Urinary bladder (tissue), 4 donors: ENCODE results near the gene YPEL4. TPM values are rescaled to one million over a fixed set of nuclear protein-coding genes. Genes with fewer than 3 reads are reported as not detected.
"Not testable (repeated sequence)": the region's sequence is repeated elsewhere in the genome, so short reads cannot be mapped to it uniquely, and the experiment has no call there.

Experiments used
- DNase-seq: peaks from one replicate; pipeline ENCODE4 v3.0.0-alpha.2; 2015; ENCODE audit errors: extremely low spot score
- H3K27ac ChIP-seq: one replicate; pipeline ENCODE4 v1.5.1; 2013; ENCODE audit warnings: low read depth, mild to moderate bottlenecking, moderate library complexity
- H3K36me3 ChIP-seq: one replicate; pipeline ENCODE4 v1.6.1; 2013; ENCODE audit warnings: mild to moderate bottlenecking, moderate library complexity; ENCODE audit not compliant: insufficient read depth
- H3K4me1 ChIP-seq: one replicate; pipeline ENCODE4 v1.6.1; 2013; ENCODE audit warnings: mild to moderate bottlenecking, moderate library complexity; ENCODE audit not compliant: insufficient read depth
- H3K4me3 ChIP-seq: one replicate; pipeline ENCODE4 v1.5.1; 2013; ENCODE audit warnings: low read depth, low read length
- WGBS: extraction: QIAGEN DNeasy Blood & Tissue Kit; methylation state at CpG from one replicate; pipeline ENCODE4 v1.1.7; 2013; 5-methylcytosine and 5-hydroxymethylcytosine counted together
- polyA plus RNA-seq: library from polyadenylated mRNA; stranded (reverse); fragments of 200-250 nt; gene quantifications from one replicate; pipeline ENCODE4 v1.2.3, GENCODE V29; 2013
- total RNA-seq: library from RNA; depleted of rRNA; stranded (reverse); fragments of >200 nt; gene quantifications from one replicate; pipeline ENCODE4 v1.2.3, GENCODE V29; 2014
- donor health status: healthy with polysubstance abuse.
- donor health status: healthy.

Gene YPEL4
- 1.7 TPM for total RNA-seq
- polyA plus RNA-seq, result 3.5 TPM

DNA sequence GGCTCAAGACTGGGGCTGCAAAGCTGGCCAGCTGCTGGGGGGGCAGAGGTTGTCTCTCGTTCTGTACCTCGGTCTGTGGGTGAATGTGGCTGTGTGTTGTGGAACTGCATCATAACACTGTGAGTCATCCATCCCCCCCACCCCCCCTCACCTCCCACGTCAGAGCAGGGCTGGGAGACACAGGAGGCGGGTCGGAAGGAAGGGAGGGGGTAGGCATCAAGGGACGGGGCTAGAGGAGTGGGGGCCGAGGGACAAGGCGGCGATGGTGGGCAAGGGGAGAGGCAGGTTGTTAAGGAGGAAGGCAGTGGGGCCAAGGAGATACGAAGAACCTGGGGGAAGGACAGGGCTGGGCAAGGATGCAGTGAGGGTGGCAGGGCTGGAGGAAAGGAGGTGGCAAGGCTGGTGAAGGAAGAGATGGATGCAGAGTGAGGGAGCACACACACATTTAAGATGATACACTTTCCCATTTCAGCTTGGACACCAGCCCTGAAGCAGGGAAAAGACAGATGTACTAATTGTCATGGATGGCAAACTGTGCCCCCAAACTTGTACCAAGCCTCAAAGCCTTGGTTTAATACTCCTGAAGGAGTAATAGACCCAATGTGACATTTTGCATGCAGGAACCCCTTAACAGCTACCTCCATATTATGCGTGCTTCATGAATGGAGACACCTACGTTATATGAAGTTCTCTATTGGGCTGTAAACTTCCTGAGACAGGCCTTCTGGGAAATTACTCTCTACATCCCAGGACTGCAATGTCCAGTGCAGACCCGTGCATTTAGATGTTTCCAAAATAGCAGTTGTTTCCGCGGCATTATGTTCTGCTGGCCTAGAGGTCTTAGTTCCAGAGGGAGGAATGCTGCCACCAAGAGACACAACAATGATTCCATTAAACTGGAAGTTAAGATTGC, at the start of gene YPEL4:
Gene YPEL4, minus strand, starts transcription at position 87 of the 913 bp plus-strand sequence. CDS start 2,805 bp downstream, outside the sequence.
- Histone ChIP-seq H3K4me3 (peak within 1 kb of the TSS; percentile 21), H3K27ac (peak within 1 kb of the TSS; percentile 26), H3K4me1 (no peaks in the 10 kb centered on the region), H3K36me3 (no peaks in the 10 kb centered on the region)
- no peak for DNase-seq
- WGBS, result 9% methylated on average over 15 of the region's 15 CpGs

DNA sequence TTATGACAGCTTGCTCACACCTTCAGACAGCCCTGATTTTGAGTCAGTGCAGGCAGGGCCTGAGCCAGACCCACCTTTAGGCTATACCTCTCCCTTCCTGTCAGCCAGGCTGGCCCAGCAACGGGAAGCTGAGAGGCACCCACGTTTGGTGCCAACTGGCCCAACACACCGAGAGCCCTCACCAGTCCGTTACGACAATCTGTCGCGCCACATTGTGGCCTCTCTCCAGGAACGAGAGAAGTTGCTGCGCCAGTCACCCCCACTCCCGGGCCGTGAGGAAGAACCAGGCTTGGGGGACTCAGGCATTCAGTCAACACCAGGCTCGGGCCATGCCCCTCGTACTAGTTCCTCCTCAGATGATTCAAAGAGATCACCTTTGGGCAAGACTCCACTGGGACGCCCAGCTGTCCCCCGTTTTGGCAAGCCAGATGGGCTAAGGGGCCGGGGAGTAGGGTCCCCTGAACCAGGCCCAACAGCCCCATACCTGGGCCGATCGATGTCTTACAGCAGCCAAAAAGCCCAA, 49.2 kb upstream of the YPEL4 start:
- peaks cover 8% of the 10 kb centered on the region for H3K36me3 ChIP-seq

DNA sequence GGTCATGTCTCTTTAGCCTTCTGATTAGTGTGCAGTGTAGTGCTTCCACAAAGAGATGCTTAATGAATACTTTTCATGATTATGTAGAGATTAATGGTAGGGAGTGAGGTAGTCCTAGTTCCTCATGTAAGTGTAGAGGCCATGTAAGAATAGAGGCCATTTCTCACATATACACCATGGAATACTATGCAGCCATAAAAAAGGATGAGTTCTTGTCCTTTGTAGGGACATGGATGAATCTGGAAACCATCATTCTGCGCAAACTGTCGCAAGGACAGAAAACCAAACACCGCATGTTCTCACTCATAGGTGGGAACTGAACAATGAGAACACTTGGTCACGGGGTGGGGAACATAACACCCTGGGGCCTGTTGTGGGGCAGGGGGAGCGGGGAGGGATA, 40.8 kb upstream of the YPEL4 start:
- H3K4me1 ChIP-seq, H3K27ac ChIP-seq, DNase-seq, H3K4me3 ChIP-seq: not testable (repeated sequence)
- peaks cover 11% of the 10 kb centered on the region for H3K36me3 ChIP-seq
- WGBS, result 98% methylated on average over 5 of the region's 5 CpGs

More for the DNA sequence above, 49.2 kb upstream of the YPEL4 start:
- no peak overlapping the region for H3K4me3 ChIP-seq
- no peak overlapping the region for H3K27ac ChIP-seq
- WGBS, result 89% methylated on average over 18 of the region's 18 CpGs
- H3K4me1 ChIP-seq, result no peaks in the 10 kb centered on the region
- DNase-seq, result no peak

GRCh38 chr11:57681168-57681567, 31.5 kb upstream of the YPEL4 start:
- H3K4me1 ChIP-seq, result no peaks in the 10 kb centered on the region
- H3K4me3 ChIP-seq, result no peak overlapping the region
- peaks cover 4% of the 10 kb centered on the region for H3K36me3 ChIP-seq
- WGBS, result 69% methylated on average over 1 of the region's 1 CpG
- H3K27ac ChIP-seq, result no peak overlapping the region
- no peak for DNase-seq

GRCh38 chr11:57680552-57680874, 30.8 kb upstream of the YPEL4 start:
- Histone ChIP-seq H3K36me3 (peaks cover 4% of the 10 kb centered on the region), H3K4me1 (no peaks in the 10 kb centered on the region), H3K27ac (no peak overlapping the region), H3K4me3 (no peak overlapping the region)
- DNase-seq, result no peak
- WGBS, result 81% methylated on average over 2 of the region's 2 CpGs

DNA sequence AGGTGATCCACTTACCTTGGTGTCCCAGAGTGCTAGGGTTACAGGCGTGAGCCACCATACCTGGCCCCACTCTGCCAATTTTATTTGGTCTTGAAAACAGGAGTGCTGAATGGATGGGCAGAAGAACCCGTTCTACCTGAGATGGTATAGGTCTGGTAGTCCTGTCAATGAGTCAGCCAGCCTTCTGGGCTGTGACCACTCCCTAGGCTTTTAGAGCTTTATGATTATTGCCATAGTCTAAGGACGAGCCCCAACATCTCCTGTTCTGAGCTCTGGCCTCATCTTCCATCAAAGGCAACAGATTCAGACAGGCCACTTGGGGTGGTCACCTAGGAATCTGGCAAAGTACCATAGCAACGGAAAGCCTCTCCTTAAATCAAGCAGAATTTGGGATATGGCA, 29.7 kb upstream of the YPEL4 start:
- H3K4me1 ChIP-seq, result no peaks in the 10 kb centered on the region
- WGBS, result 89% methylated on average over 4 of the region's 4 CpGs
- no peak overlapping the region for H3K4me3 ChIP-seq
- DNase-seq, result no peak
- H3K27ac ChIP-seq, result no peak overlapping the region
- H3K36me3 ChIP-seq, result peaks cover 8% of the 10 kb centered on the region

DNA sequence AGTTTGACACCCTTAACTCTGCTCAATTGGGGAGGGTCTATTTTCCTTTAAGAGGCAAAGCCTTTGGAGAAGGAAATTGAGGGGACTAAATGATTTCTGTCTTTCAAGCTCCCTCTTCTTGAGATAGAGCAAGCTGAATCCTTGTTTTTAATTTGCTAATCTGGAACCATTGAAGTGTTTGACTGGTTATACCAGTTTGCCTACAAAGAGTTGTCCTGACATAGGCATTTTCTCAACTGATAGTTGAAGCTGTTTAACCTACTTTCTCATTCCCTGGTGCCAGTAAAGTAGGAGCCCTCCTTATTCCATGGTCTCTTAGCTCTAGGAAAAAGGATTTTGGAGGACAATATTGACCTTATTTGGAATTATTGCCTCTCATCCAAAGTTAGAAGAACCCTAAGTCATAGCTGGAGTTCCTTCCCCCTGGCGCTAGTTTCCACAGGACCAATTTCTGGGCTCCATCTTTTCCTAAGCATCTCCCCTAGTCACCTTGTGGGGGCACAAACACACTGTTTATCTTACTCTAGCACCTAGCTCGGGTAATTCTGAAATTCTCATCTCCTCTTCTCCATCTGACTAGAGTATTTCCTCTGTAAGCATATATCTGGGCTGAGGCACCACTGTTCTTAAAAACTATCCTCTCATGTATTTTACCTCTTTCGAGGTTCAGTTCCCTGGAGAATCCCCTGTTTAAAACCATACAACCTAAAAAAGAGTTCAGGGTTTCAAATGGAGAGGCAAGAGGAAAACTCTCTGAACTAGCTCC, 25.6 kb upstream of the YPEL4 start:
- DNase-seq, result no peak

DNA sequence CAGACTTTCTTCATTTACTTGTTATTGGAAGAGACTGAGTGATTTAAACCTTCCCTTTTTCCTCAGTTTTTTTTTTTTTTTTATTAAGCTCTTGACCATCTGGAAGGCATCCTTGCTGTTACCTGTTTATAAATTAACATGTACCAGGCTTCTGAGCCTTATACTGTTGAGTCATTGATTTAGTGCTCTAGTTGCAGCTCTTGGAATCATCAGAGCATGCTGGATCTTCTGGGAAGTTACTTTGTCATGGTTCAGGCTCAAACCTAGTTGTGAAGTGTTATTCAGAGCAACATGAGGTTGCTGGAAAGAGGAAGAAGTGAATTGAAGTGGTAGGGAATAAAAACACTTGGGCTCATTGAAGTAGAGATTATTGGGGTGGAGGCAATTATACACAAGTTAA, 24.5 kb upstream of the YPEL4 start:
- no peak overlapping the region for H3K27ac ChIP-seq
- DNase-seq, result no peak
- no peak overlapping the region for H3K4me3 ChIP-seq
- peaks cover 8% of the 10 kb centered on the region for H3K36me3 ChIP-seq
- no peaks in the 10 kb centered on the region for H3K4me1 ChIP-seq

More for the DNA sequence above, 25.6 kb upstream of the YPEL4 start:
- Histone ChIP-seq H3K27ac (no peak overlapping the region), H3K4me3 (no peak overlapping the region), H3K4me1 (no peaks in the 10 kb centered on the region), H3K36me3 (peaks cover 8% of the 10 kb centered on the region)
- 87% methylated on average over 3 of the region's 3 CpGs for WGBS

DNA sequence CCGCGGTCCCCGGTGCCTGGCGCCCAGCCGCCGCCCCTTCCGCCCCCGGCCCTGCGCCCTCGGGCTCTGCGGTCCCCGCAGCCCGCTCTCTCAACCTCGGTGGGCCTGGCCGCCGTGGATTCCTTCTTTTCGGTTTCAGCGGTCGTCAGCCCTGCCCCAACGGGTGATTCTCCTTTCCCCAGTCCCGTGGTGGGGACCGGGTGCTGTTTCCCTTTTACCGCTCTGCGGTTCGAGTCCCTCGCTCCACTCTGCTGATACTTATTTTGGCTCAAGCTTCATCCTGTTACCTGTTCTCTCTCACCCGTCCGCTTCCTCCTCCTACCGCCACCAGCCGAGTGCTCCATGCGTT, 18.7 kb upstream of the YPEL4 start:
- Histone ChIP-seq H3K4me1 (no peaks in the 10 kb centered on the region), H3K27ac (peak overlapping the region; percentile 92), H3K4me3 (peak overlapping the region; percentile 66), H3K36me3 (no peaks in the 10 kb centered on the region)
- DNase-seq, result no peak
- under 1% methylated on average over 31 of the region's 31 CpGs for WGBS

DNA sequence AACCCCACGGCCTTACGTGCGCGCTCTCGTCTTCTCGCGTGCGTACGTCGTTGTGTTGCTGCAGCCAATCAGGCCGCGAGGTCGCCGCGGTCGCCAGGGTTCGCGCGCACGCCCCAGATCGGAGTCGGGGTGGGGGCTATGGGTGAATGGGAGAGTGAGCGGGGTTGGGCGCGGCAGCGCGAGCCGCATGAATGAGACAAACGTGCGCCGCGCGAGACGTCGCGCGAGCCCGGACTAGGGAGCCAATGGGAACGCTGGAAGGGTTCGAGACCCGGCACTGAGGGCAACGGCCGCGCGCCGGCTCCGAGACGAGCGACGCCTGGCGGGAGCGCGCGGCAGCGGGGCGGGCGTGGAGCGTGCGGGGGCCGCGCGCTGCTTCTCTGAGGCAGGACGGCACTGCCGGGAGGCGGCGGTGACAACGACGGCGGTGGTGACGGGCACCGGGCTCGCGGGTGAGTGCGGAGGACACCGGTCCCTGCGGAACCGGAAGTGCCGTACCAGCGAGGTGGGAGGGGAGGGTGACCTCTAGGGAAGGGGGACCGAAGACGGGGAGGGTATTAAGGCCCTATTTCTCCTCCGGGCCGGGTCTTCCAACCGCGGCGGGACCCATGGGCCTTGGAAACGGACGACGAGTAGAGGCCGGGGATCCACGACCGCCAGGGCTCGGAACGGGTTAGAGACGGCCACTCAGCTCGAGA, 18.2 kb upstream of the YPEL4 start, which contains the start of gene ZDHHC5:
Gene ZDHHC5, plus strand, starts transcription at position 379 of the 698 bp plus-strand sequence. CDS start 4,977 bp downstream, outside the sequence.
- no peaks in the 10 kb centered on the region for H3K4me1 ChIP-seq
- WGBS, result under 1% methylated on average over 96 of the region's 96 CpGs
- peaks cover 2% of the 10 kb centered on the region for H3K36me3 ChIP-seq
- DNase-seq, result peak; percentile 96
- H3K4me3 ChIP-seq, result peak within 1 kb of the TSS; percentile 66
- peak within 1 kb of the TSS; percentile 92 for H3K27ac ChIP-seq

GRCh38 chr11:57667117-57667735, 17.5 kb upstream of the YPEL4 start:
- H3K4me3 ChIP-seq, result peak overlapping the region; percentile 37
- H3K36me3 ChIP-seq, result peaks cover 3% of the 10 kb centered on the region
- WGBS, result under 1% methylated on average over 29 of the region's 29 CpGs
- no peaks in the 10 kb centered on the region for H3K4me1 ChIP-seq
- peak overlapping the region; percentile 90 for H3K27ac ChIP-seq
- DNase-seq, result no peak

- no peak for DNase-seq
- Histone ChIP-seq H3K27ac (no peak overlapping the region), H3K36me3 (peaks cover 8% of the 10 kb centered on the region), H3K4me1 (no peaks in the 10 kb centered on the region), H3K4me3 (no peak overlapping the region)
- WGBS, result 85% methylated on average over 9 of the region's 9 CpGs
Observed at GRCh38 chr11:57663975-57664374, 14.3 kb upstream of the YPEL4 start.

- Histone ChIP-seq H3K4me1 (no peaks in the 10 kb centered on the region), H3K36me3 (peaks cover 8% of the 10 kb centered on the region), H3K4me3 (no peak overlapping the region), H3K27ac (no peak overlapping the region)
- 64% methylated on average over 4 of the region's 4 CpGs for WGBS
- DNase-seq, result no peak
Observed at GRCh38 chr11:57662893-57663292, 13.2 kb upstream of the YPEL4 start.
